ENCODE measurements around the gene GOLGA6A.
"Not testable (repeated sequence)": the region's sequence is repeated elsewhere in the genome, so short reads cannot be mapped to it uniquely, and the experiment has no call there.

GOLGA6A gene, protein sequence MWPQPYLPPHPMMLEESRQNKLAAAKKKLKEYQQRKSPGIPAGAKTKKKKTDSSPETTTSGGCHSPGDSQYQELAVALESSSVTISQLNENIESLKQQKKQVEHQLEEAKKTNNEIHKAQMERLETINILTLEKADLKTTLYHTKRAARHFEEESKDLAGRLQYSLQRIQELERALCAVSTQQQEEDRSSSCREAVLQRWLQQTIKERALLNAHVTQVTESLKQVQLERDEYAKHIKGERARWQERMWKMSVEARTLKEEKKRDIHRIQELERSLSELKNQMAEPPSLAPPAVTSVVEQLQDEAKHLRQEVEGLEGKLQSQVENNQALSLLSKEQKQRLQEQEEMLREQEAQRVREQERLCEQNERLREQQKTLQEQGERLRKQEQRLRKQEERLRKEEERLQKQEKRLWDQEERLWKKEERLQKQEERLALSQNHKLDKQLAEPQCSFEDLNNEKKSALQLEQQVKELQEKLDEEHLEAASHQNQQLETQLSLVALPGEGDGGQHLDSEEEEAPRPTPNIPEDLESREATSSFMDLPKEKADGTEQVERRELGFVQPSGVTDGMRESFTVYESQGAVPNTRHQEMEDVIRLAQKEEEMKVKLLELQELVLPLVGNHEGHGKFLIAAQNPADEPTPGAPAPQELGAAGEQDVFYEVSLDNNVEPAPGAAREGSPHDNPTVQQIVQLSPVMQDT

DNA sequence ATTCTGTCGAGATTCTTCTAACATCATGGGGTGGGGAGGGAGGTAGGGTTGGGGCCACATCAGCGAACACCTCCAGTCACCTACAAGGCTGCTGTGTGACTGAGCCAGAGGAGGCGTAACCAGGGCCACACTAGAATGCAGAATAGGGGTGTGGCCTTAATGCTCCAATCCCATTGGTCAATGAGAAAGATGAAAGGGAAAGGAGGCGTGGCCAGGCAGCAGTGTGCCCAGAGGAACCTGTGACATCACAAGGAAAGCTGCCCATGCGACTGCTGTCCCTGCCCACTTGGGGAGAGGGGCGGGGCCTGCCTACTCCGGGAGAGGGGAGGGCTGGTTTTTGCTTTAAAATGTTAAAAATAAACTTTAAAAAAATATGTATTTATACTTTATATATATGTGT, at the start of gene GOLGA6A:
TSS of gene GOLGA6A (minus strand) at position 101 of the 400 bp plus-strand sequence. CDS start at position 60, 41 bp downstream.
- DNase-seq (ENCODE audit: low read depth); H3K4me3 ChIP-seq (ENCODE audit: low read length): not testable (repeated sequence)

DNA sequence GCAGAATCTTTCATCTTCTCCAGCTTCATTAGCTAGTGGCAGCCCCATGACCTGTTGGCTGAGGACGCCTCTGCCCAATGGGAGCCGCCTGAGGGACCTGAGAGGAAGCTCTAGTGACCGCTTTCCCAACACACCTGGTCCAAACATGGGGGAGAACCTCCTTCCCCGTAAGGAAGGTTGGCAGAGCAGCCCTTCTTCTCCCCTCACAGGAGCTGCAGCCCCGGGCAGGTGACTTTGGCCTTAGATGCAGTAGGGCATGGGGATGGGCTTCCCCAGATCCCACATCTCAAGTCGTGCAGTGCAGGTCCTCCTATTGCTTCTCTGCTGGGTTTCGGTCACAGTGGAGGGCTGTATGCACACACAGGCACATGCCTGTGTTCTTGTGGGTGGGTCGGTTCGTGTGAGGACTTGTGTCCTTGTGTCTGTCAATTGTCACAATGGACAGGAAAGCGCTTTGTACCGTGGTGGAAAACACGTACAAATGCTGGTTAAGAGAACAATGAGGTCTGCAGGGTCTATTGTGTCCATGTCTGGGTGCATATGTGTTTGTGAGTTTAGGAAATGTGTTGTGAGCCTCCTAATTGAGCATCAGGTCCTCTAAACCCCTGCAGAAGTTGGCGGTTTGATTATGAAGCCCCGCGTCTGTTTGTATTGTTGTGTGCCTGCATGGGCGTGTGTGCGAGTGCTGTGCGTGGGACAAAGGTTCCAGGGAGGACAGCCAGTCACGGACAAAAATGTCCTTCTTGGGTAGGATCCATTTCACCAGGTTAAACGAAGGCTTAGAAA, 49.5 kb upstream of the GOLGA6A start:
- H3K4me3 ChIP-seq (ENCODE audit: low read length), result no peak overlapping the region
- no peak for TF ChIP-seq CTCF (IDR thresholded peaks at IDR 0.05; ENCODE audit: insufficient read depth, low read depth, low read length, missing control alignments)
- no peak for DNase-seq (ENCODE audit: low read depth)

- no peak for DNase-seq (ENCODE audit: low read depth)
- H3K4me3 ChIP-seq (ENCODE audit: low read length), result no peak overlapping the region
- no peak for TF ChIP-seq CTCF (IDR thresholded peaks at IDR 0.05; ENCODE audit: insufficient read depth, low read depth, low read length, missing control alignments)
Measured at GRCh38 chr15:74130849-74131627, 48.7 kb upstream of the GOLGA6A start.

GRCh38 chr15:74130155-74130848, 48.0 kb upstream of the GOLGA6A start, which contains the start of gene ISLR2:
Gene ISLR2, plus strand, starts transcription at chr15:74130586. Its CDS starts 2,169 bp downstream, at chr15:74132755.
- no peak for DNase-seq (ENCODE audit: low read depth)
- no peak for TF ChIP-seq CTCF (IDR thresholded peaks at IDR 0.05; ENCODE audit: insufficient read depth, low read depth, low read length, missing control alignments)
- H3K4me3 ChIP-seq (ENCODE audit: low read length), result no peak within 1 kb of the TSS

GRCh38 chr15:74129586-74130154, 47.3 kb upstream of the GOLGA6A start:
- TF ChIP-seq CTCF (IDR thresholded peaks at IDR 0.05; ENCODE audit: insufficient read depth, low read depth, low read length, missing control alignments), result no peak

DNA sequence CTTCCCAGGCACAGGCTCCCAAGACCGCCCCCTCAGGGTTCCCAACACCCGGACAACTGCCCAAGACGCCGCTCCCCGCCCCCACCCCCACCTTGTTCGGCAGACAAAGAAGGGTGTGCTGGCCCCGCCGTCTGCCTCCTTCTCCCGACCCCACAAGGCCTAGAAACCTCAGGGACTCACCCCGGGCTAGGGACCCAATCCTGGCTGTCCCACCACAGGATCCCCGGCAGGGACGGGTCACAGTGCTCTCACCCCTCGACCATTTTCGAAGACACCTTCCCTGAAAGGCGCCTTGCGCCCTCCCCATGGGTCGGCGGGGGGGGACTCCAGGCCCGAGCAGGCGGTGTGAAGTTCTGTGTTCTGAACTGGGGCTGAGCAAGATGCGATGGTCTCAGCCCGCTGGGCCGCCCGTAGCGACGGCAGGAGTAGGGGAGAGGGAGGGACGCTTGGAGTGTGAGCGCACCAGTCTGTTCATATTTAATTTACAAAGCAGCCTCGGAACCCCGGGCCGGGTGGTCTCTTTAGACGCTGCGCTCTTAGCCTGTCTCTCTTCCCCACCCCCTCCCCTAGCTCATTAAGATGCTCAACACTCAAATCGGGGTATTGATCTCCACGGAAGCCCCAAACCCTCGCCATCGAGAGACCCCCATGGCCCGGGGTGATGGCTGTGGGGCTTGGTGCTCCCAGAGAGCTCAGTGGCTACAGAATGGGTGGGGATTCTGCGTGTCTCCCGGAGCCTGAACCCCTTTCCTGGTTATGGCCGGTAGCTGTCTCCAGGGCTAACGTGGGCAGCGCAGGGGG, 46.6 kb upstream of the GOLGA6A start:
- H3K4me3 ChIP-seq (ENCODE audit: low read length), result no peak overlapping the region
- TF ChIP-seq CTCF (IDR thresholded peaks at IDR 0.05; ENCODE audit: insufficient read depth, low read depth, low read length, missing control alignments), result no peak
- DNase-seq (ENCODE audit: low read depth), result no peak

More at GRCh38 chr15:74129586-74130154, 47.3 kb upstream of the GOLGA6A start:
- H3K4me3 ChIP-seq (ENCODE audit: low read length), result no peak overlapping the region
- DNase-seq (ENCODE audit: low read depth), result no peak
